LoVo (cell line): ENCODE data around the gene UPK1B.
A peak's percentile ranks its signal among the peaks of the same experiment; 100 is the strongest.

Source experiments
- DNase-seq: peaks from one replicate; pipeline ENCODE4 v3.0.0-alpha.2; 2016; ENCODE audit warnings: low spot score

The UPK1B gene

DNA sequence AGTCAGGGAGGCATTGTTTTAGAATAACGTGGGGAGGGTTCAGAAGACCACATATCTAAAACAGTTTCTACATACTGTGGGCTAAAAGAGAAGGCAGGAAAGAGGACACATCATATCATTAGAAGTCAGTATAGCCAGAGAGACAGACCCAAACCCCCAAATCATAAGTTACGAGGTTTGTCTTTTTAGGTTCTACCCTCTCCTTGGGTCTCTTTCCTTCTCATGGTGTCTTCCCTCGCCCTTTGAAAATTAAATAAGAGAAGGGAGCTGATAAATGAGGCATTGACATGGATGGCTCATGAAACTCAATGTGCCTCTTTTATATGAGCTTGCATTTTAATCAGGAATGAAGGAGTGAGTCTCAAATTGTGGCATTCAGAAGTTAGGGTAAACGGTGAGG is 3.4 kb downstream of the UPK1B start:
- DNase-seq = no peak

DNA sequence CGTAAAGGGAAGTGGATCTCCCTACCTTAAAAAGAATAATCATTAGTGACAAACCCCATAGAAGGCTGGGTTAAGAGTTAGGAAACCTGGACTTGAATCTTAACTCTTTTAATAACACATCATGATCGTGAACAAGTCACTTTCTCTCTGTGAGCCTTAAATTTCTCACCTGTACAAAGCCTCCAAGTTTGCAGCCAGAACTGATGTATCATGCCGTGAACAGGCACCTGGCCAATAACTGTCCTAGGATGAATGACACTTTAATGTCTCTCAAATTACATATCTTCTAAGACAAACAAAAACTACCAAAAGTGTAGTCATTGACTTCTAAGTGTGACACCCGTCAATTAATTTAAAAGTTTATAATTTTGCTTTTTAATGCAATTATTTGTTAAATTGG is 3.9 kb downstream of the UPK1B start:
- no peak for DNase-seq

DNA sequence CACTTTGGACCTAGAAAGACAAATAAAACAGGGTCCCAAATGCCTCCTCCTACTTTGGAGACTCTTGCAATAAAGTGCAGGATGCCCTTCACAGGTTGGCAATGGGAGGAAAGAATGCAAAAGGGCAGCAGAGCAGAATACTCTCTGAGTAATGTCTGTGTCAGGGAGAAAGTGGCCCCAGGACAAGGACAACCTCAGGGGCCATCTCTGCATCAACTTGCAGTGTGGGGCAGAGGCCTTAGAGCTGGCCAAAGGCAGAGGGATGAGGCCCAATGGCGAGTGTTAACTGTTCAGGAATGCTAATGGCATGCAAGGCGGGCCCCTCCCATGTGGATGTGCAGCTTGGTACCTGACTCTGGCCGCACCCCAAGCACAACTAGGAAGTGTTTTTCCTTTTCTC is 8.4 kb downstream of the UPK1B start:
- peak; percentile 27 for DNase-seq

DNA sequence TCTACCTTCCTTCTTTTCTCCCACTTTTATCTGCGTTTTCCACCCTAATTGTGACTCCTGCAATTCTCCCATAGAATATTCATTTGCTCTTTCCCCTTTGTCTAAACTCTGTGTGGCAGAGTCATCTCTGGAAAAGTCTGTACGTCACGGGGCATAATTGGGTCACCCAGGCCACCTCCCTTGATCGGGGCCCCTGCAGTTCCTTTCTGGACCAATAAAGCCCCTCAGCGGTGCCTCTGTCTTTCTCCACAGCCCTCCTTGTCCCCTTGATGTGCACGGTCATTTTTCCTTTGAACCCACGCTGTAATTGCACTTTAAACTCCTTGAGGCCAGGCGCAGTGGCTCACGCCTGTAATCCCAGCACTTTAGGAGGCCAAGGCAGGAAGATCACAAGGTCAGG is 10.7 kb downstream of the UPK1B start:
- DNase-seq = no peak

DNA sequence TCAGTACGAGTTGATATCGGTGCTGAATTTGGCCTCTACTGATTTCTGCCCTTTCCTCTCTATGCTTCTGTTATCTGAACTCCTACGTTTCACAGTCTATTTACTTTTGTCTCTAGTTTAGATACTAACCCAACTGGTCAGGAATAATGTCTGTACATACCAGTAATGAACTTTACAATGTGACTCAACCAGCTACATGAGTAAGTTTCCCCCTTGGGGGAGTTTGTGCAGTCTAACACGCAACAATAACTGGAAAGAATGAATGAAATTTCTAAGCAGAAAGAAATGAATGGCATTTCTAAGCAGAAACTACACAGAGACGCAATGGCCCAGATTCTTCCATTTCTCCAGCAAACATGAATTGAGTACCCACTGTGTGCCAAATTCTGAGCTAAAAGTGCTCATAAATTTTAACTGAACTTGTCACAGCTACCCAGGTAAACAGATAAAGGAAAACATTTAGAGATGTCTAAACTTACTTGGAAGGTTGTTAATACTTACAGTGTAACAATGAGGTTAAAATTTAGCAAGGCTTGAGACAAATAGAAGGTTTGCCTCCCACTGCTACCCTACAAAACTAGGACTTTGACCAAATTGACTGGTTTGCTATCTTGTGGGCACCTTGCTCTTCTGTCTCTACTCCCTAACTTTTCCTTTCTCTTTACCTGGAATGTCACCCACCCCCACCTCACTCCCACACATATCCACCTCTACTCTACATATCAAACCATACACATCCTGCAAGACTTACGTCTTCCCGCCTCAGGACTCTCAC is 11.6 kb downstream of the UPK1B start:
- DNase-seq = no peak

DNA sequence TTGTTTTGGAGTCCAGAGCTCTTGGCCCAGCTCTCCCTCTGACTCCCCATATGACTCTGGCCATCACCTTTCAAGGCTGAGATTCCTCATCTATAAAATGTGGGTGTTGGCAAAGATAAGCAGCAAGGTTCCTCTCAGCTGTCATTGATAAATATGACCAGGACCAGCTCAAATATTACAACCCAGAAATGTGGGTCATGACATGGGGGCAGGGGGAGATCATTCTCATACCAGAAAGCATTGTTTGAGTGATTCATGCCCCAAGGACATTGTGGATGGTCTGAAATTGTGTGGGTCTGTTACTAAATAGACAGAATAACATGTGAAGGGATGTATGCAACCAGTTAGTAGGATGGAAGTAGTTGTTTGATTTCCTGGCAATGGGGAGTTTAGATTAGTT is 13.9 kb downstream of the UPK1B start:
- no peak for DNase-seq

DNA sequence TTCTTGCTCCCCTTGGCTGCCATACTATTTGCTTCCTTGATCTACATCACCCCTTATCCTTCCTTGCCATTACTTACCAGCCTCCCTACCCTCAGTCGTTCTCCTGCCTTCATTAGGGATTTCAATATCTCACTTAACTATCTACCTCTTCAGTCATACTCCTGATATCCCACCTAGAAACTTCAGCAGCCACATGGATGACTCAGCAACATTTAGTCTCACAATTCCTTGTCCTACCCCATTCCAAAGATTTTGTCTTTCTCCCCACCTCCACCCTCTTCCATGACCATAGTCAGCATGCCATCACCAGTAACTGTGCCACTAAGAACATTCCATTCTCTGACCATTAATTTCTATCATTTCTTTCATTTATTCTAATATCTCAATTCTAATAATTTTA is 18.4 kb downstream of the UPK1B start:
- DNase-seq = no peak

DNA sequence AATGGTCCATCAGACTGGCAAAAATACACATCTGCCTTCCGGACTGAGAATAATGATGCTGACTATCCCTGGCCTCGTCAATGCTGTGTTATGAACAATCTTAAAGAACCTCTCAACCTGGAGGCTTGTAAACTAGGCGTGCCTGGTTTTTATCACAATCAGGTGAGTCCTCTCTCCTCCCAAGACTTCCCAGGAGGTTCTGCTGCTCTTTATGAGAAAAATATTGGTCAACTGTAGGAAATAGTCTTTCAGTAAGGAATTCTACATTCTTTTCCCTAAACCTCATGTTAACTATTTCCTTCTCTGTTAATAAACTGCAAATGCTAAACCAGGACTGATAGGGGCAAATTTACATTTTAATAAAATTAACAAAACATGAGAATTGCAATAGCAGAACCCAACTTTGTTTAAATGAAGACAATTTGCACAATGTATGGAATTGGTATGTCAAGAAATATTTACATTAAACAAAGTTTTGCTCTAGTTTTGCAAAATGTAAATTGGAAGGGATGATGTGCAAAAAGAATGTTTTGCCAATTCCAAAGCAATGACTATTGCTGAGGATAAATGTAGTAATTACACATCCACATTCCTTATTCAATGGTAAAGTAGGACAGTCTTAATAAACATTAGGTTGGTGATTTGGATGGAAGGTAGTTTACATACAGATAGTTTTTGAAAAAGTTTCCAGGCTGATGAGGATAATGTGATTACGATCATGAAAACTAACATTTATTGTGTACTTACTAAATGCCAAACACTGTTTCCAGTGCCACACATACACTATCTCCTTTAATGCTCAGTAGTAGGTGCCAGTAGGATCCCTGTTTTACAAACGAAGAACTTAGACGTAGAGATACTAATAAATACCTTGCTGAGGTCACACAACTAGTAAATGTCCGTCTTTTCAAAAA is 21.1 kb downstream of the UPK1B start:
- no peak for DNase-seq

DNA sequence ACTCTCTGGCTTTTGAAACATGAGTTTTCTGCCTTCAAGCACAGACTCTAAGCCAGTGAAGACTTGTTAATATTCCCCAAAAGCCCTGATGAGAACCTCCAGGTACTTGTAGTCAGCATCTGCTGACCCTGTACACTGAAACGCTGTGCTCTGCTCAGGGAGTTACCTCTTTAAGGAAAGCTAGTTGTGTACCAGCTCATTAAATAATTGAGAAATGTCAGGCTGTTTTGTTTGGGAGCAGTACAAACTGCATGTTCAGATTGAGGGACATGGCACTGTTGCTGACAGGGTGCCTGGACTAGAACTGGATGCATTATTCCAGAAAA is 21.7 kb downstream of the UPK1B start:
- DNase-seq = no peak

DNA sequence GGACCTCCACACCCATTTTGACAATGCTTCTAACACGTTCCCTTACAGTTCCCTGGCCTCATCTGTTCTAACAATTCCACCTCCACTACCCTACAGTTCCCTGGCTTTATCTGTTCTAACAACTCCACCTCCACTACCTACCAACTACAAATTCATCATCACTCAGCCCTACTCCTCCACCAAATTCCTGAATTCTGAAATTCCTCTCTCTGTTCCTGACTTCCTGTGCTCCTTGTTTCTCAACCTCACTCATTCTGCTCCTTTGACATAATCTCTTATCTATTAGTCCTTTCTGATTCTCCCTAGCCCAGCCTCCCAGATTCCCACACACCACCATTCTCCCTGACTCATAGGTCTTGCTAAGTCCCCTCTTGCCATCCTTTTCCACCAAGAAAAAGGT is 22.5 kb downstream of the UPK1B start:
- DNase-seq = no peak

DNA sequence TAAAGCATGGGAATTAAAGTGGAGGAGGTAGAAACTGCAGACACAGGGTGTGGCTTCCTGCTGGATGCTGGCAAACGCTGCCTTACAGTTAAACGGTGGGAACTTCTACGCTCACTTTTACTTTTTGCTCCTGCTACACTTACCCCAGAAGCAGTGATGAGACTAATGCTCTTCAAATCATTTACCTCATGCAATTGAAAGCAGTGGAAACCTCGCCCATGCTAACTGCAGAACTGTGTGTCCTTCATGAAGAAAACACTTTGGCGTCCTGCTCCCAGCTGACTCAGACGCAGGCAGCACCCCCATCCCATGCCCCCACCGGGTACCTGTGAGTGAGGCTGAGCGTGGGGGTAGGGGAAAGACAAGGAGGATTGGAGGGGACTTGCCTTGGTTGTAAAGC is 31.8 kb downstream of the UPK1B start:
- no peak for DNase-seq

DNA sequence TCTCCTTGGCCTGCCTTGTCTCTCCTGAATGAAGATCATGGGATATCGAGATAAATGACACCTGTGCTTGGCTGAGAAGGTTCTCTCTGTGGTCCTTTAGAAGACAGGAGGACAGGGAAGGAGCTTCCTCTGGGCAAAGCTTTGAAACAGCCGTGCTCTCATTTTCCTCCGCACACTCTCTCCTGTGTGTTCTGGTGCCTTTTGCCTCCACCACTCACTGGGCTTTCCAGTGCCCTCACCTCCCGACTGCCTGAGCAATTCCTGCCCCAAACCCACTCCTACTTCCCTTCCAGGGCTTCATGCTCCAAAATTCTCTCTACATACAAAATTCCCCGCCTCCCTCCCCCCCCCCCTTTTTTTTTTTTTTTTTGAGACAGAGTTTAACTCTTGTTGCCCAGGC is 32.3 kb downstream of the UPK1B start:
- DNase-seq = no peak

DNA sequence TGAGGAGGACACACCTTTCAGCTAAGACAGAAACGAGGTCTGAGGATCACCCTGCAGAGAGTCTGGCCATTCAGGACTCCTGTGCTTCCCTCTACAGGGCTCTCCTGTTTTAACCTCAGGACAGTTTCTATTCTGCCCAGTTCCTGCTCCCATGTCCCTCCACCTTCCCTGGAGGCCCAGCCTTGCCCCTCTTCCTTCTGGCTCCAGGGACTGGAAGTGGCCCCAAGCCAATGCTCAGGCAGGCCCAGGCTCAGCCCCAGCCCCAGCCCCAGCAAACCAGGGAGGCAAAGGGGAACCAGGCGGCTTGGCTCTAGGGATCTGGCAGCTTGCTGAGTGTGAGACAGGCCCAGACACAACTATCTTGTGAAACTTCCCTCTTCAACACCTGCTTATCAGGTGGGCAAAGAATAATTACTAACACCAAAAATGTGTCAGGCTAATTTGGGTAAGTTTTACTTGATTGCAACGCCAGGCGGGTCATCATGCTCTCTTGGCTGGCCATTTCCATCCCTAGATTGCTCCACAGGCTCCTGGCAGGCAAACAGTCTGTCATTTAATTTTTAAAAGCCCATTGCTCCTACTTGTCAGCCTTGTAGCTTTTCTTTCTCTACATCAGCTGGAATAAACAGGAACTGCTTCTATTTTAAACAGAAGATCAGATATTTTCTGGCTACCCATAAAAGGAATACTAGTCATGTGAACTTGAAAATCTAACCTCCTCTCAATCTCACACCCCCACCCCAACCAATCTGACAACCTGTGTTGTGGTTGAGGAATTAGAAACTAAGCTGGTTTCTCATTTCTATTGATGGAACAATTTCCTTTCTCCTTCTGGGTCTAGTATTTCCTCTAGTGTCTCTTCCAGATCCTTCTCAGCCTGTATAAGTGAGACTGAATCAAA is 33.5 kb downstream of the UPK1B start:
- DNase-seq = no peak

DNA sequence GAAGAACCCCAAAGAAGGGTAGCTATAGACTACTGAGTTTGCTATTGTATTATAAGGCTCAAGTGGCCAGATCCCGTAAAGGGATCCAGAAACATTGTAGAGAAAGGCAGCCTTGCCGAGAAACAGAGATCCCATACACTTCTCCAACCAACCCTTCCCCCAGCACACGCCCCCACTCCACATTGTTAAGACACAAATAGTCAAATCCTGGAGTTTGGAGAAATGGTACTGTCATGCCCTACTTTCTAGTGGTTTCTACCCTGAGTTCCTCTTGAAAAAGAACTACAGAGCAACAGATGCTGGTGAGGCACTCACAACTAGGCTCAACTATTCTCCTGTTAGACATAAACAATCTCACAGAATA is 34.1 kb downstream of the UPK1B start:
- DNase-seq = no peak

DNA sequence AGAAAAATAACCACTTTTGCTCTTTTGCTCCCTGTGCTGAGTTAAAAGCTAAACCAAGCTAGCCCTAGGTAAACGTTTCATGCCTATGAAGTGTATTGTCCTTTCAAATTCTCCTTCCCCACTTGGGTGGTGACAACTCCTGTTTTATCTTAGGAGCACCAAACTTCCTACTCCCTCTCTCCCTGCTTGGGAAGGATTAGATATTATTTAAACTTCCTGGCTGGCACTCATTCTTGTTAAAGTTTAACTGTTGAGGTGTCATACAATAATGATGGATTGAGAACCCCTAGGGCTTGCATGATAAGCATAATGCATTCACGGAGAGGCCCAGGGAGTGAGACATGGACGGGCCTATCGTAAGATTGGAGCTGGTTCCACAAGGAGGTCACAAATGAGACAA is 37.8 kb downstream of the UPK1B start:
- DNase-seq = no peak

DNA sequence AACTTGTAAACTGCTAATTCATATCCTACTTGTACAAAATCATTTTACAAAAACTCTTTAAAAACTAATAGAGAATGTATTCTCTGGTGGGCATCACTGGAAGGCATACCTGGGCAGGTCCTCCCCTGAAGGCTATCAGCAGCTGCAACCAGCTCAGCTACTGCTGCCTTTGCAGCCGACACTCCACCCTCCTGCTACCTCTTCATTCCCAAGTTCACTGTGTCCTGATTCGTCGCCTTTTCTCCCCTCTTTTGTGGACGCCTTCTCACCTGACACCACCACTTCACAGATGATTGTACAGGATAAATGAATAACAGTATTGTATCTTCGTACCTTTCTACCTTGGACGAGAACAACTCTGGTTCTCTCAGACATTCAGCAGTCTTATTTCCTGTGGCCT is 38.4 kb downstream of the UPK1B start:
- DNase-seq = no peak

DNA sequence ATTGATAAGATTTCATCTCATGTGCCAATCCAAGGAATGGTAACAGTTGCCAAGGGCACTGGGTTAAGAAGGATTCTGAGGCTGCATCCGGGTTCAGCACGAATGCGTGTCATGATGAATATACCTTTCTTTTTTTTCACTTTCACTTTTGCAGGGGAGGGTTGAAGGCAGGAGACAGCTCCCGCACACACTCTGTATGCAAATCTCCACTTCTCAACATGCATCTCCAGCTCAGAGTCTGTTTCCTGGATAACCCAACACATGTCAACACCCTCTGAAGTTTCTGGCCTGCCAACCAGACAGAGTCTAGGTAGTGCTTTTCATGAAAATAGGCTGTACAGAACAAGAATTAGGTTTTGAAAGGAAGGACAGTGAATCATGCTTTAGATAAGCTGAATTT is 45.7 kb downstream of the UPK1B start:
- no peak for DNase-seq

DNA sequence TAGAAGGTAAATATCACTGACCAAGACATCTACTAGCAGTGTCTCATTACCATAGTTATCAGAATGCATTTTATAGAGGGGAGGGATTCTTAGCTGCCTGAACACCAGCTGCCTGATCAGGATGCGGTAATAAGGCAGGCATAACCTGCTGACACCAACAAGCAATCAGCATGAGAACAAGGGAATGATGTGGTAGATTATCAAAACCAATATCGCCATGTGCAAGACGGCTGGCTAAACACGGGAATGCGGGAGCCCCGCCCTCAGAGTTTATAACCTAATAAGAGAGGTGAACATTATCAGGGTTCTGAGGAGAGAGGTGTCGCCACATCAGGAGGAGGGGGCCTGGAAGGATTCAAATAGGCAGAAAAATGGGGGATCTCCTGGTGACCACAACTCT is 46.8 kb downstream of the UPK1B start:
- DNase-seq = no peak

DNA sequence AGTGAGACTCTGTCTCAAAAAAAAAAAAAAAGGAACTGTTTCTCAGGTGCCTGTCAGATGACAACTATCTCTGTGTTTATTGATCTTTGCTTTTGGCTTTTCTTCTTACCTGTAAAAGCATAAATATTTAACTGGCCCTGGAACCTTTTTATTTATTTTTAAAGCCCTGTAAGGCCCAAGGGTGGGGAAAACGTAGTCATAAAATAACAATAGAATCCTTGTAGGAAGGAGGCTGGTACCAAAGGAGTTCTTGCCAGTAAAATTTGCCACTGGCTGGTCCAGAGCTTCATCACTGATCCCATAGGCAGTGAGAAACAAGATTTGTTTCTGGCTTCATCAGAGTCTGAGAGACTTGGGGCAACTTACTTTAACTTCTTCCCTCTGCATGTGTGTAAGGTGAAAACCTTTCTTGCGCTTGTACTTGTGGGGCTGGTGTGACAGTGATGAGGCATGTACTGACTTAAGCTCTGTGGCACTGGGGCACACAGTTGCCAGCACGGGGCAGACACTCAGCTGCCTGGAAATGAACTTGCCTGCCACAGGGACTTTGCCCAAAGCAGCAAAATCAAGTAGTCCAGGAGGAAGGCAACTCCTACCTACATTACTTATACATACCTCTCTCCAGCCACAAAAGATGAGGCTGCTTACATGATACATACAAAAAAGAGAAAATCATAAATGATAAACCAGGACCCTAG is 47.7 kb downstream of the UPK1B start:
- no peak for DNase-seq

DNA sequence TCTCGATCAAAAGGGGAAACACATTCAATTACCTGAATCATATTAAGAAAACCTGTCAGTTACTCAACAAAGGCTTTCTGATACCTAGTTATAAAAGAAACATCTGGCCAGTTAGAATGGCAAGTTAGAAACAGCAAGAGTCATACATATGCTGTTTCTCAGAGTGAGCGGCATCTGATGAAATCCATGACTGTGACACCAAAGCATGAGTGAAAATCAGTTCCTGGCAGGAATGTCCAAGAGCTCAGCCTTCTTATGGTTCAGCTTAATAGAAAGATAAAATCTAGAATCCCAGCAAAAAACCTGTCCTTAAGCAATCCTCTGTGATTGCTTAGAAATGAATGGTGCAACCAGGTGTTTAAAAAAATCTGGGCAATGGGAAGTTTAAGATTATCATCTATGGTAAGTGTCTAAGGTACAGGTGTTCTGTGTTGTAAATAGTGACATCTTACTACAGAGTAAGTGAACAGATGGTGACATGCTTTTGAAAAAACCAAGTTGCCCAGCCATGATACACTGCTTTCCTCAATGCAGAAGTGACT is 48.5 kb downstream of the UPK1B start:
- no peak for DNase-seq

DNA sequence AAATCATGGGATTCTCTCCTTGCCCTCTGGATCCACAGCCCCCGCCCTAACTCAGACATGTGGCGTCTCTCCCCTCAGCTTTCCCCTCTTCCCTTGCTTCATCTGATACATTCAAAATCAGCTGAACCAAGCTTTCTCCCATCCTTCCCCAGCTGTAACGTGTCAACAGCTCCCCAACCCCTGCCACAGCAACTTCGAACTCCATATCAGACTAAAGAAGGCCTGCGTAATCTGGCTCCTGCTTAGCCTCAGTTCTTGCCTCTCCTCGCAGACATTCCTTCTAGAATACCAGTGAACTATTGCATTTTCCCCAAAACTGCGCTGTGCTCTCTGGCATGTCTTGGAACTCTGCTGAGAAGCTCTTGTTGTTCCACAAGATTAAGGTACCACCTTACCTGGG is 49.0 kb downstream of the UPK1B start:
- no peak for DNase-seq

DNA sequence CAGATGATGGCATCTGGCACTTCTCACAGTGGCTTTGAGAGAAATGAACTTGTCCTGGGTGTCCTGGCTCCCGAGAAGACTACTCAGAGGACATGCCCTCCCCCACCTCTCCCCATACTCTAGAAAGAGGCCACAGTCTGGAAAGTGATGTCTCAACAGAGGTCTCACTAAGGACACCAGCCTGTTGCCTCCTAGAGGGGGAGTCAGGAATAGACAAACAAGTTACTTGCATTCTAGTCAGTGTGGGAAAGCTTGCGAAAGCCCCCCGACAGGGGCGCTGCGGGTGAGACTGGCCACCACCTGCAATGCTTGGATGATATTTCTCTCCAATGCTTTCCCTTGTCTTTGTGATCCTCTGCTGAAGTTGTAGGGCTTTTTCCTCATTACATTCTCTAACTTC is 50.1 kb downstream of the UPK1B start:
- no peak for DNase-seq
